C4-2B (cell line): ENCODE results near the gene HDAC10.

Source experiments
- ZFX ChIP-seq: fragments of 450-650 bp; IDR thresholded peaks from 2 replicates; pipeline ENCODE4 v1.6.1; 2017
- TF ChIP-seq, protein P1 (sequence below): fragments of 450-650 bp; conservative IDR thresholded peaks from 2 replicates; pipeline ENCODE4 v1.5.1; 2017; ENCODE audit warnings: mild to moderate bottlenecking

- TF ChIP-seq, protein P1, sequence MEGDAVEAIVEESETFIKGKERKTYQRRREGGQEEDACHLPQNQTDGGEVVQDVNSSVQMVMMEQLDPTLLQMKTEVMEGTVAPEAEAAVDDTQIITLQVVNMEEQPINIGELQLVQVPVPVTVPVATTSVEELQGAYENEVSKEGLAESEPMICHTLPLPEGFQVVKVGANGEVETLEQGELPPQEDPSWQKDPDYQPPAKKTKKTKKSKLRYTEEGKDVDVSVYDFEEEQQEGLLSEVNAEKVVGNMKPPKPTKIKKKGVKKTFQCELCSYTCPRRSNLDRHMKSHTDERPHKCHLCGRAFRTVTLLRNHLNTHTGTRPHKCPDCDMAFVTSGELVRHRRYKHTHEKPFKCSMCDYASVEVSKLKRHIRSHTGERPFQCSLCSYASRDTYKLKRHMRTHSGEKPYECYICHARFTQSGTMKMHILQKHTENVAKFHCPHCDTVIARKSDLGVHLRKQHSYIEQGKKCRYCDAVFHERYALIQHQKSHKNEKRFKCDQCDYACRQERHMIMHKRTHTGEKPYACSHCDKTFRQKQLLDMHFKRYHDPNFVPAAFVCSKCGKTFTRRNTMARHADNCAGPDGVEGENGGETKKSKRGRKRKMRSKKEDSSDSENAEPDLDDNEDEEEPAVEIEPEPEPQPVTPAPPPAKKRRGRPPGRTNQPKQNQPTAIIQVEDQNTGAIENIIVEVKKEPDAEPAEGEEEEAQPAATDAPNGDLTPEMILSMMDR = no peak
- no peak for TF ChIP-seq ZFX
Measured at GRCh38 chr22:50255607-50256006, 4.5 kb upstream of the HDAC10 start.
